NCI-H1417 treated with DMSO at 0.1 percent for 48 hours (cell line): ENCODE data around the gene IGDCC3.

ENCODE experiments used
- DNase-seq: peaks from one replicate; lab custom pipeline; 2025; lab: John Stamatoyannopoulos, UW

Gene IGDCC3

DNA sequence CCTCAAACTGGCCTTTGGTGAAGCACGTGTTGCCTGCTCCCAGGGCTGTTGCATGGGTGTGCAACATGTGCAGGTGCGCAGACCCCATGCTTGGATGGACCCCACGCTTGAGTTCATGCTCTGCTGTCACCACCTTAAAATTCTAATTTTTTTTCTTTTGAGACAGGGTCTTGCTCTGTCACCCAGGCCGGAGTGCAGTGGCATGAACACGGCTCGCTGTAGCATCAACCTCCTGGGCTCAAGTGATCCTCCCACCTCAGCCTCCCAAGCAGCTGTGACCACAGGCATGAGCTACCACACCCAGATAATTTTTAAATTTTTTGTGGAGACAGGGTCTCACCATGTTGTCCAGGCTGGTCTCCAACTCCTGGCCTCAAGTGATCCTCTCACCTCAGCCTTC is 9.1 kb upstream of the IGDCC3 start:
- DNase-seq: no peak

DNA sequence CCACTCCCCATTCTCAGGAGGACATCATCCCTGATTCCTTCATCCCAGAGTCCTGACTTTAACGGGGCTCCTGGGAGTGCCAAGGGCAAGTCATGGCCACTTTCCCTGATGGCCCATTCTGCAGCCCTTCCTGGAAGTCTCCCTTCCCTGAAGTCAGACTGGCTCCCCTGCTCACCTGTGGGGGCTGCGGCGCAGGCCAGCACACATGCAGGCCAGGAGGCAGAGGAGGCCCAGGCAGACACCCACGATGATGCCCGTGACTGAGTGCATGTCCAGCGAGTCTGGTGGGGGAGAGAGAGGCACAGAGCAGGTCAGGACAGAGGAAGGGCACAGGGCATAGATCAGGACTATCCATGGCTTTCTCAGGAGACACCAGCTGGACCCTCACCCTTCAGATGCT is 8.6 kb upstream of the IGDCC3 start:
- DNase-seq: no peak

DNA sequence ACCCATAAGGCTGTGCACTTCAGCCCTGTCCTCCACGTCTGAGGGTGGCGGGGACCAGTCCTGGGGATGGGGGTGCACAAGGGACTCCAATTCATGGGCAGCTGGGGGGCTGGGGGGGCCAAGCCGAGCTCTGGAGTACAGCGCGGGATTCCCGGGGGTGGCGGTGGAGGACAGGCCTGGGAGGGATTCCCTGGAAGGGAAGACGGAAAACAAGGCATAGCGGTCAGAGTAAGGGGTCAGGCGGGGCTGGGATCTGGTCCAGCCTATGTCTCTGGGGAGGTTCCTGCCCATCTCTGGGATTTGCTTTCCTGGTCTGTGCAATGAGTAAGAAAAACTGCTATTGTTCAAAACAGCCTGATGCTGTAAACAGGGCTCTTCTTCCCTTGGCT is 8.1 kb upstream of the IGDCC3 start:
- no peak for DNase-seq

- DNase-seq: peak; percentile 57
Measured at GRCh38 chr15:65384895-65385869, 7.4 kb upstream of the IGDCC3 start.

DNA sequence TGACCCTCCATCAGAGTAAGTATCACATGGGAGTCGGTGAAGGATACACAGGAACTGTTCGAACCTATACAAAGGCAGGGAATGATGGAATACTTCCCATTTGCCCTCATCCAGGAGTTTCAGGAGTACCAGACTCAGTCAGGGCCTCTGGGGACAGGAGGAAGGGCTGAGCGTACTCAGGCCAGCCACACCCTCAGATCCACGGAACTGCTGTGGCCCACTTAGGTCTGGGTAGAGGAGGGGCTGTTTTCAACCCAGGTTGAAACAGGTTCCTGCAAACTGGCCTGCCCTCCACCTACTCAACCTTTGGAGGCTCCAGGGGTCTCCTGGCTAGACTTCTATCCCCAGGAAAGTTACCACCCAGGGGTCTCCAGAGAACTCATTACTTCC is 6.7 kb upstream of the IGDCC3 start:
- DNase-seq: no peak

DNA sequence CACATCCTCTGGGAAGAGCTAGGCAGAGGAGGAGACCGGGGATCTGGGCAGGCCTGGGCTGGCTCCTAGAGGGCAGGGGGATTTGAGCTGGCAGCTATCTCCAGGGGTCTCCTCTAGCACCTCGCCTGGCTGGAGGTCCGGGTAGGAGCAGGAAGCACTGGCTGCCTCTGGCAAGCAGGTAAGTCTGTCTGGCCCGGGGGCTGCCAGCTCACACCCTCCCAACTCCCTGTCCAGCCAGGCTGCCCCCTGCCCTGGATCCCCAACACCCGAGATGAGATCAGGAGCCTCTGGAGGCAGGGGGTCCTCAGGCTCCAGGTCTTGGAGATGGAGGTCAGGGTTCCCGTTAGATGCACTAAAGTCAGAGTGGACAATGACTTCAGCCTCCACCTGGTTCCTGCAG is 6.2 kb upstream of the IGDCC3 start:
- DNase-seq: no peak

- no peak for DNase-seq
Measured at GRCh38 chr15:65383456-65383855, 5.7 kb upstream of the IGDCC3 start.

- DNase-seq: no peak
Measured at GRCh38 chr15:65382921-65383320, 5.1 kb upstream of the IGDCC3 start.

DNA sequence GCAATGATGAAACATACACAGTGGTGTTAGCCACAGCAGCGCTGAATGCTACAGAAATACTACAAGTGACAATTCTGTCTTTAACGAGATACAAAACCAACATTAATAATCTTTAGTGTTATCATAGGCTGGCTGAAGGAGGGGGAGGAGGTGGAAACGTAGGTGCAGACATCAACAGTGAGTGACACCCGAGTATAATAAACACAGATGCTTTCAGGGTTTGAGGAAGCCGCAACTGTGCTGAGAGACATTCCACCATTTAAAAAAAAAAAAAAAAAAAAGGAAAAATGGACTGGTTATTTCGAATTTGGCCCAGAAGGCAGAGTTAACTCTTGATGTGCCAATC is 4.3 kb upstream of the IGDCC3 start:
- DNase-seq: no peak

DNA sequence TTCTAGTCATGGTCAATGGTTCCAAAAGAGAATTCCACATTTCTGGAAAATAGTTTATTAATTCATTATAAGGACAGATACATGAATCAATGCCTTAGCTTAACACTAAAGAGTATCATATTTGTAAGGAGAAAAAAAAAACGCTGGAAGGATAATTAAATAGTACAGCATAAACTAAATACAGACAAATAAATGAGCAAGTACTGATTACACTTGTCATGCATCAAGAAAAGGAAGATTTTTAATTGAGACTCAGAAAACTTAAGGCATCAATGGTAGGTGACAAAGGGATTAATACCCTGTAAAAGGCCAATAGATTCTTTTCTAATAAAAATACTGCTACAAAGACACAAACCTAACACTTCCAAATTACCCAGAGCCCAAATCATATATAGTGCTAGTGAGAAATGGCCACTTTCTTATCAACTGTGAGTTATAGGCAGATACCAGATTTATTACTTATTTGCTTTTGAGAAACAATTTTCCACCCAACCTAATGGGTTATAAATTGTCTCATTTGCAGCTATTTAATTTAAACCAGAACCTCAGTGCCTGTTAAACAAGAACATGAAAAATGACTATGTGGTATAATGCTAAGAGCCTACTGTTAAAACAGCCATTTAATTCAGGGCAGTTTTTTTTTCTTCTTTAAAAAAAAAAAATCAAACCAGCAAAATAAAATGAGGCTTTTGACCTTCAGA is 3.8 kb upstream of the IGDCC3 start:
- DNase-seq: no peak

DNA sequence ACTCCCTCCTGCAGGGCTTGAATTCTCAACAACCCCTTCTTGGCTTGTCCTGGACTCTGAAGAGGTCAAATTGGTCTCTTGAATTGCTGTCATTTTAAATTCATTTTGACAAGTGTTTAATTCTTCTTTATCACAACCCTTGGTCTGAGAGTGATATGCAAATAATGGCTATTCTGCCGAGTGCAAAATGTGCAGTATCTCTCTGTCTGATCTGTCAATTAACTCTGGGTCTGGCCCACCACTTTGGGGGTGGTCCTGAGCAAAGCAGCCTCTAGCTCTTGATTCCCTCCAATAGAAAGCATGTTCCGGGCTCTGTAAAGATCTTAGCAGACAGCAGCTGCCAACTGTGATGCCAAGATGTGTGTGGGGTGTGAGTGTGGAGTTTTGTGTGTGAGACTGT is 2.2 kb upstream of the IGDCC3 start:
- DNase-seq: no peak

DNA sequence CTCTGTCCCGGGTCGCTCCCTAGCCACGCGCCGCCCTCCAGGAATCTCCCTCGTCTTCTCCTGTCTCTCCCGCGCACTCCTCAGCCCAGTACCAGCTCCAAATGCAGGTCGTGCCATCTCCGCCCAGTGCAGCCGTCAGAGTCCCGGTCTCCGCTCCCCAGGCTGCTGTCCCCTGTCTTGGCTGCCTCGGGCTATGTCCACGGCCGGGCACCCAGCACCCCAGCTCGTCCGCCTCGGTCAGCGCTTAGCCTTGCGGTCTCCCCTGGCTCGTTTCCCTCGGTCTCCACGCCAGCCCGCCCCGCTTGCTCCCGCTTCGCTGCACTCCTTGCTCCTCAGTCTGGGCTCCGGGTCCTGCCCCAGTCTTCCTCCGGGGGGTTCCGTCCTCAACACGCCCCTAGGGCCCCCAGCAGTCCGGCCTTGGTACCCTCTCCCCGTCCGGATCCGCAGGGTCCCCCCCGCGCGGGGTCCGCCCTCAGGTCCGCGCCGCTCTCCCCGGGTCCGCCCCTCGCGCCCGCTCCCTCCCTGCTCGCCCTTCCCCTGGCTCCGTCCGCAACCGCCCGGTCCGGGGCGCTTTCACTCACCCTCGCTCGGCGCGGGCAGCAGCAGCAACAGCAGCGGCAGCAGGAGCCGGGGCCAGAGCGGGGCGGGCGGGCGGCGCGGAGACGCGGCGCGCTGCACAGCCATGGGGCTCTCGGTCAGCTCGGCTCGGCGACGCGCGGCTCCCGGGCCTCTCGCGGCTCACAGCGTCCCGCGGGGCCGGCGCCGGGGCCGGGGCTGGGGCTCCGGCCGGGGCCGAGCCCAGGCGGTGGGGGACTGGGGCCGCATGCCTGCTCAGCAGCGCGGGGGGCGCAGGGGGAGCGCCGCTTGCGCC is 462 bp downstream of the IGDCC3 start:
- DNase-seq: no peak

DNA sequence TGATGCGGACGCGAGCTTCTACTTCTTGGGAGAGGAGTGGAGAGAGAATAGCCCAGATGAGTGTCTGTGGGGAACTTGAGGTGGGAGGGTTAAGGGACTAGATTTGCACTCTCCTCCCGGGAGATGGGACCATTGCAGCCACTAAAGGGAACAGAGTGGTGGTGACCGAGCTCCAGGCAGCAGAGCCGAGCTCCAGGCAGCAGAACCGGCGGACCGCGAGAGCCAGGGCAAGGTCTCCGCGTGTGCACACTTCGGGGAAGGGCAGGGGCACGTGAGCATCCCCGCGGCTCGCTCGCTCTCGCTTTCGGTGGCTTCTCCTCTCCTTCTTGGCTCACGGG is 1.1 kb downstream of the IGDCC3 start:
- DNase-seq: no peak

GRCh38 chr15:65375871-65376607 is 1.8 kb downstream of the IGDCC3 start:
- no peak for DNase-seq

- no peak for DNase-seq
Measured at GRCh38 chr15:65374821-65375401, 2.9 kb downstream of the IGDCC3 start.

DNA sequence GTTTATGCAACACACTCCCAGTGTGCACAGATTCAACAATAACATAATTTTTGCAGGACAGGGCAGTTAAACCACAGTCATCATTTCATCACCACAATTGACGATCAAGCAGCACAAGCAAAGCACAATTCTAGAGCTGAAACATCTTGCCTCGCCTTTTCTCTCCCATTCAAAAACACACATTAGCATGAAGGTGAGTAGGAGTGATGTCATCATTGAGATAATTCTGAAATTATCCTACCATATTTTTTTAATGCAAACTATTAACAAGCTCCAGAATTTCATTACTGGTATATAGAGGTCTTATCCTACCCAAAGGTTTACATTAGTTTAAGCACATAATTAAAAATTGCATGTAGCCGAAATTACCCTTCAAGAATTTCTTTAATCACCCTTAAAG is 3.5 kb downstream of the IGDCC3 start:
- no peak for DNase-seq

DNA sequence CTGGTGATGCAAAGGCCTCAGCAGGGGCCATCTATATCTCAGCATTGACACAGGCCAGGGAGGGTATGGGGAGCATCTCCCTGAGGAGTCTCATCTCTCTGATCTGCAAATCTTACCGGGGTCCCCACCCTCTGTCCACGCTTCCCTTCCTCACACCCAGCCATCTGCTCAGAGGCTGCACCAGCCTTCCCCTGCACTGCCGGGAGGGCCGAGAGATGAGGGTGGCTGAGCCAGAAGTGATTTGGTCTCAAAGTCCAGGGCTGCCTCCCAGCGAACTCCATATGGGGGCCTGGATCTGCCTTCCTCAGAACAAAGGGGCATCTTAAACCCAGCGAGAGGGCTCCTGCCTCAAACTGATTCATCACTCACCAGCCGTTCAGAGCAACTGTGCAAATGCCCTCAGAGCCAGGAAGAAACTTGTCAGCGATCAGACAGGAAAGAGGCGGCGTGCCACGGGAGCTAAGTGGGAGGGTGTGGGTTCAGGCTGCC is 4.6 kb downstream of the IGDCC3 start:
- no peak for DNase-seq

DNA sequence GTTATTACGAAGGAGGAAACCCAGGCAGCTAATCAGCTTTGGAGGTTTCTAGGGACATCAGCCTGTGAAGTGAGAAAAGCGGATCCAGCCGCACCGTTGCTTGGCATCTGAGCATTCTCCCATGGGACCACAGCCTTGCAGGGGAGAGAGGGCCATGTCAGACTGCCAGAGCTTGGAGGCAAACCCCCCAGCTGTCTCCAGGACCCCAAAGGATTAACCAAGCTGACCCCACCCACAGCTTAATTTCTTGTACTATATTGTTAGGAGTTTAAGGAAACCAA is 5.1 kb downstream of the IGDCC3 start:
- DNase-seq: no peak

DNA sequence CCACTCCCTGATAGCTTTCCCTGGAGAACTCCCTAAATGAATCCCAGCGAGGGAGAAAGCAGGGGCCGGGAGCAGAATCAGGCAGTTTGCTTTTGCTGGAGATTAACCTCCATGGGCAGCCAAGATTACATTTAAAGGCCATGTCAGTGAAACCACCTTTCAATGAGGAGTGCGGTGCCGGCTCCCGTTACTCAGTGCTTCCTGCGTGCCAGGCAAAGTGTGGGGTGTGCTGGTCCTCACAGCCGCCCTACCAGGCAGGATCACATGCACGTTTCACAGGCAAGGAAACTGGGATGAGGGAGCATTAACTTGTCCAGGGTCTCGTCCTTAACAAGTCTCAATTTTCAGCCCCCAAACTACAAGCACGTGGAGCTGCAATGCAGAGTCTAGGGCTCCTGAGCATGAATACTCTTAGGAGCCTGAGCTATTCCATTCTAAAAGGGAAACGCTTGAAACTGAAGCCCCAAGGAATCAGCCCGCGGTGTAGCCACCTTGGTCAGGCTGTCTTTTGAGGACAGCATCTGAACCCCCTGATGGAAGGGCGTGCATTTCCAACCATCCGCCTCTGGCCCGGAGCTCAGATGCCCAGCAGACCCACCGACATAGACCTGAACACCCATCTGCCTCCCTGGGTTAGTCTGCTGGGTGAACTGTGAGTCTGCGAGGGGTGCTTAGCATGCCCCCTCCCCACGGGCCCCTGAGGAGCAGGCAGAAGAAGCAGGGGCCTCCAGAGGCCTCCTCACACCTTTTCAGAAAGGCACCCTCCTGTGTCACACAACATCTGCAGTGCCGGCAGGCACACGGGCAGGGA is 5.6 kb downstream of the IGDCC3 start:
- DNase-seq: no peak

DNA sequence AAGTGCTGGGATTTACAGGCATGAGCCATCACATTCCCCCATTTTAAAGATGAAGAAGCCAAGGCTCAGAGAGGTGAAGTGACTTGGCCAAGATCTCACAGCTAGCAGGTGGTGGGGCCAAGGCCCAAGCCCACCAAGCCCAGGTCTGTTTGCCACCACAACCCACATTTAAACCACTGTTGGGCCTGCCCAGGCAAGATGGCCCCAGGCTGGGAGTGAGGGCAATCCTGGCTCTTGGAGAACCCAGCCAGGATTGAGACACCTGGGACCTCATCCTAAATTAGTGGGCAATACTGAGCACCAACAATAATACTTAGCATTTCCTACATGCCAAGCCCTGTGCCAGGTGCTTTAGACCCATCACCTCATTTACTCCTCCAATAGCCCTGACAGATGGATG is 6.9 kb downstream of the IGDCC3 start:
- DNase-seq: no peak

DNA sequence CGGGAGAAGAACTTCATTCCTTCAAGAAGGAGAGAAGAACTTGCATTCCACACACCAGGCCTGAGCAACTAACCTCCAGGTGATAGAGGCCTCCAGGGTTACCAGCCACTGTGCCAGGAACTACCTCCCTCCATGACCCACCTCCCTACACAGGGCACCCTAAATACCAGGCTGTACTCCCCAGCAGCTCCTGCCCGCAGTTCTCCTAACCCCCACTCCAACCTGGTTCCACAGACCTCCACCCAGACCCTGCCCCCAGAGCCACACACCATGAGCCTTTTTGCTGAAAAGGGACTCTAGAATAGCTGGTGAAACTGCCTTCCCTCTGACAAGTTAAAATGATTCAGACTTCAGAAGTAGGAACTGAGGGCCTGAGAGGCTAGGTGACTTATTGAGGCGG is 8.2 kb downstream of the IGDCC3 start:
- no peak for DNase-seq
